RKO (cell line): ENCODE data around the gene HOXC6.
A peak's percentile ranks its signal among the peaks of the same experiment; 100 is the strongest.

Experiments used
- DNase-seq: peaks from one replicate; pipeline ENCODE4 v3.0.0-alpha.2; 2016; ENCODE audit warnings: low spot score

Gene HOXC6

GRCh38 chr12:54015018-54015931 lies 13.0 kb upstream of the HOXC6 start:
- no peak for DNase-seq

GRCh38 chr12:54016051-54016450 lies 12.2 kb upstream of the HOXC6 start:
- no peak for DNase-seq

GRCh38 chr12:54016478-54016964 lies 11.7 kb upstream of the HOXC6 start:
- DNase-seq: peak; percentile 95

GRCh38 chr12:54017027-54017788 lies 11.0 kb upstream of the HOXC6 start:
- DNase-seq: peak; percentile 75

- peak; percentile 93 for DNase-seq
Measured at GRCh38 chr12:54017878-54018467, 10.3 kb upstream of the HOXC6 start.

GRCh38 chr12:54018468-54018984 lies 9.7 kb upstream of the HOXC6 start:
- DNase-seq: peak; percentile 38

GRCh38 chr12:54019091-54019811 lies 9.0 kb upstream of the HOXC6 start:
- DNase-seq: no peak

GRCh38 chr12:54019924-54020590 lies 8.2 kb upstream of the HOXC6 start:
- no peak for DNase-seq

GRCh38 chr12:54020591-54021405 lies 7.4 kb upstream of the HOXC6 start:
- no peak for DNase-seq

GRCh38 chr12:54021432-54022013 lies 6.7 kb upstream of the HOXC6 start:
- DNase-seq: no peak

- DNase-seq: no peak
Measured at GRCh38 chr12:54022960-54023884, 5.0 kb upstream of the HOXC6 start.

GRCh38 chr12:54024127-54024526 lies 4.1 kb upstream of the HOXC6 start:
- DNase-seq: no peak

GRCh38 chr12:54024581-54025305 lies 3.5 kb upstream of the HOXC6 start:
- no peak for DNase-seq

- no peak for DNase-seq
Measured at GRCh38 chr12:54025499-54026405, 2.5 kb upstream of the HOXC6 start.

- DNase-seq: no peak
Measured at GRCh38 chr12:54026640-54027441, 1.4 kb upstream of the HOXC6 start.

- no peak for DNase-seq
Measured at GRCh38 chr12:54027442-54027786, 826 bp upstream of the HOXC6 start.
